H9 (cell line): ENCODE data around the gene ULBP3. TPM values are rescaled to one million over a fixed set of nuclear protein-coding genes. Genes with fewer than 3 reads are reported as not detected.
A peak's percentile ranks its signal among the peaks of the same experiment; 100 is the strongest.

Experiments used
- DNase-seq: peaks from one replicate; pipeline ENCODE4 v3.0.0-alpha.2; 2017
- H2AFZ ChIP-seq: one replicate; pipeline ENCODE4 v1.6.1; 2013; ENCODE audit warnings: mild to moderate bottlenecking, low read length, control low read depth, moderate library complexity
- H2AK5ac ChIP-seq: 2 replicates; pipeline ENCODE4 v1.6.1; 2013; ENCODE audit warnings: low read length, control low read depth, mixed read lengths; ENCODE audit not compliant: insufficient read length
- H2BK120ac ChIP-seq: one replicate; pipeline ENCODE4 v1.6.1; 2013; ENCODE audit warnings: low read depth, mild to moderate bottlenecking, low read length, control low read depth, inconsistent platforms; ENCODE audit not compliant: poor library complexity, severe bottlenecking
- H2BK12ac ChIP-seq: 2 replicates; pipeline ENCODE4 v1.6.1; 2013; ENCODE audit warnings: low read length, control low read depth, mixed read lengths, low read depth; ENCODE audit not compliant: insufficient read length
- H2BK15ac ChIP-seq: 2 replicates; pipeline ENCODE4 v1.6.1; 2013; ENCODE audit warnings: low read depth, low read length, control low read depth
- H2BK20ac ChIP-seq: one replicate; pipeline ENCODE4 v1.6.1; 2013; ENCODE audit warnings: low read depth, mild to moderate bottlenecking, low read length, control low read depth, inconsistent platforms; ENCODE audit not compliant: poor library complexity, severe bottlenecking
- H2BK5ac ChIP-seq: 2 replicates; pipeline ENCODE4 v1.6.1; 2013; ENCODE audit warnings: low read length, control low read depth, mixed read lengths; ENCODE audit not compliant: insufficient read length
- H3K14ac ChIP-seq: 2 replicates; pipeline ENCODE4 v1.6.1; 2013; ENCODE audit warnings: low read length, control low read depth; ENCODE audit not compliant: insufficient read depth
- H3K18ac ChIP-seq: 2 replicates; pipeline ENCODE4 v1.6.1; 2013; ENCODE audit warnings: low read depth, mild to moderate bottlenecking, mixed read lengths, low read length, control low read depth; ENCODE audit not compliant: insufficient read length
- H3K23ac ChIP-seq: 2 replicates; pipeline ENCODE4 v1.6.1; 2013; ENCODE audit warnings: low read length, control low read depth, mixed read lengths, low read depth; ENCODE audit not compliant: insufficient read length
- H3K23me2 ChIP-seq: 2 replicates; pipeline ENCODE4 v1.6.1; 2013; ENCODE audit warnings: low read depth, mild to moderate bottlenecking, mixed read lengths, low read length, control low read depth; ENCODE audit not compliant: insufficient read length, poor library complexity, severe bottlenecking
- H3K27ac ChIP-seq: 2 replicates; pipeline ENCODE4 v1.5.1; 2013; ENCODE audit warnings: low read length, control low read depth, mixed read lengths, low read depth; ENCODE audit not compliant: insufficient read length
- H3K27me3 ChIP-seq: 2 replicates; pipeline ENCODE4 v1.6.1; 2013; ENCODE audit warnings: low read length, control low read depth, inconsistent platforms; ENCODE audit not compliant: insufficient read depth
- H3K4ac ChIP-seq: 2 replicates; pipeline ENCODE4 v1.6.1; 2013; ENCODE audit warnings: low read depth, mild to moderate bottlenecking, control low read depth, inconsistent platforms, low read length, moderate library complexity
- H3K4me1 ChIP-seq: 2 replicates; pipeline ENCODE4 v1.6.1; 2013; ENCODE audit warnings: low read length, control low read depth, inconsistent platforms; ENCODE audit not compliant: insufficient read depth
- H3K4me2 ChIP-seq: 2 replicates; pipeline ENCODE4 v1.6.1; 2013; ENCODE audit warnings: low read length, control low read depth, mixed read lengths; ENCODE audit not compliant: insufficient read length, insufficient read depth
- H3K56ac ChIP-seq: 2 replicates; pipeline ENCODE4 v1.6.1; 2013; ENCODE audit warnings: low read depth, mild to moderate bottlenecking, mixed read lengths, low read length, control low read depth; ENCODE audit not compliant: insufficient read length
- H3K79me1 ChIP-seq: 2 replicates; pipeline ENCODE4 v1.6.1; 2013; ENCODE audit warnings: low read depth, mild to moderate bottlenecking, moderate library complexity, low read length, control low read depth, inconsistent platforms; ENCODE audit not compliant: insufficient read depth, poor library complexity, severe bottlenecking
- H3K79me2 ChIP-seq: 2 replicates; pipeline ENCODE4 v1.6.1; 2013; ENCODE audit warnings: low read length, control low read depth, inconsistent platforms; ENCODE audit not compliant: insufficient read depth
- H3K9ac ChIP-seq: 2 replicates; pipeline ENCODE4 v1.6.1; 2013; ENCODE audit warnings: low read length, control low read depth, mixed read lengths; ENCODE audit not compliant: insufficient read length; ENCODE audit errors: extremely low read depth
- H3K9me3 ChIP-seq: one replicate; pipeline ENCODE4 v1.6.1; 2013; ENCODE audit warnings: low read depth, low read length, inconsistent platforms; ENCODE audit not compliant: control insufficient read depth
- H3T11ph ChIP-seq: one replicate; pipeline ENCODE4 v1.6.1; 2013; ENCODE audit warnings: mild to moderate bottlenecking, low read length, control low read depth, inconsistent platforms
- H4K20me1 ChIP-seq: one replicate; pipeline ENCODE4 v1.6.1; 2013; ENCODE audit not compliant: control insufficient read depth, insufficient read length, insufficient read depth
- H4K5ac ChIP-seq: 2 replicates; pipeline ENCODE4 v1.6.1; 2013; ENCODE audit warnings: low read depth, mild to moderate bottlenecking, mixed read lengths, low read length, control low read depth; ENCODE audit not compliant: insufficient read length
- H4K8ac ChIP-seq: replicated peaks from 2 replicates; pipeline ENCODE4 v1.6.1; 2013; ENCODE audit warnings: low read length, control low read depth, mixed read lengths, low read depth; ENCODE audit not compliant: insufficient read length
- H4K91ac ChIP-seq: 2 replicates; pipeline ENCODE4 v1.6.1; 2013; ENCODE audit warnings: low read depth, mild to moderate bottlenecking, moderate library complexity, mixed read lengths, low read length, control low read depth; ENCODE audit not compliant: insufficient read length
- H3K27ac Mint-ChIP-seq, 3 experiments: 2 replicates in 2 of 3; 3 replicates in 1 of 3; pipeline ENCODE4 v1.8.0; 2020 to 2021; ENCODE audit warnings: mixed read lengths in 3 of 3, mild to moderate bottlenecking in 1 of 3, moderate library complexity in 1 of 3
- H3K27me3 Mint-ChIP-seq: 2 replicates; pipeline ENCODE4 v1.8.0; 2021; ENCODE audit warnings: low read depth, mild to moderate bottlenecking, moderate library complexity, mixed read lengths
- H3K36me3 Mint-ChIP-seq, 3 experiments: 2 replicates in 2 of 3; 3 replicates in 1 of 3; pipeline ENCODE4 v1.8.0; 2020 to 2021; ENCODE audit warnings: low read depth in 3 of 3, mixed read lengths in 3 of 3; ENCODE audit not compliant: insufficient read depth in 1 of 3
- H3K4me1 Mint-ChIP-seq, 2 experiments: 2 replicates each; pipeline ENCODE4 v1.8.0; 2020; ENCODE audit warnings: mixed read lengths in 2 of 2
- H3K4me3 Mint-ChIP-seq, 2 experiments: 2 replicates in 1 of 2; 3 replicates in 1 of 2; pipeline ENCODE4 v1.8.0; 2020 to 2021; ENCODE audit warnings: mild to moderate bottlenecking in 2 of 2, mixed read lengths in 2 of 2, moderate library complexity in 1 of 2
- H3K9me3 Mint-ChIP-seq, 2 experiments: 2 replicates in 1 of 2; 3 replicates in 1 of 2; pipeline ENCODE4 v1.8.0; 2020; ENCODE audit warnings: mild to moderate bottlenecking in 2 of 2, mixed read lengths in 2 of 2, moderate library complexity in 1 of 2
- CTCF ChIP-seq: fragments of 200-600 bp; sonication (generic); conservative IDR thresholded peaks from 3 replicates; pipeline ENCODE4 v1.8.0; 2021; ENCODE audit warnings: antibody characterized with exemption, mild to moderate bottlenecking
- WGBS: extraction: QIAGEN DNeasy Blood & Tissue Kit; methylation state at CpG from one replicate; pipeline ENCODE4 v1.1.7; 2013; ENCODE audit warnings: missing lambda C conversion rate, low lambda C conversion rate, mixed read lengths; ENCODE audit not compliant: insufficient read length; ENCODE audit errors: extremely low coverage; 5-methylcytosine and 5-hydroxymethylcytosine counted together
- total RNA-seq: library from RNA; stranded (reverse); gene quantifications from 2 replicates; pipeline ENCODE4 v1.2.1, GENCODE V29; 2021

The ULBP3 gene
- total RNA-seq, 1 experiment from 2014 or later, result 5.8 TPM

- no peak for DNase-seq
- no peak overlapping the region for H3K18ac ChIP-seq
Measured at GRCh38 chr6:150081702-150082101, 12.8 kb upstream of the ULBP3 start.

More at GRCh38 chr6:150081702-150082101, 12.8 kb upstream of the ULBP3 start:
- H2BK120ac ChIP-seq, result no peak overlapping the region
- no peak overlapping the region for H2BK20ac ChIP-seq
- H3K4me2 ChIP-seq, result no peak overlapping the region
- no peaks in the 10 kb centered on the region for H3K4me1 ChIP-seq
- no peak overlapping the region for H3K23ac ChIP-seq
- H3K9me3 Mint-ChIP-seq, result peaks cover 0 to 2% of the 10 kb centered on the region in 2 experiments; a peak in 2 of 5 replicates
- H2BK15ac ChIP-seq, result no peak overlapping the region
- H2BK12ac ChIP-seq, result no peak overlapping the region
- H4K91ac ChIP-seq, result no peak overlapping the region
- H3K9ac ChIP-seq, result no peak overlapping the region
- peaks cover 20% of the 10 kb centered on the region for H3K27me3 Mint-ChIP-seq
- H3K56ac ChIP-seq, result no peak overlapping the region
- H3K36me3 Mint-ChIP-seq, result no peaks in the 10 kb centered on the region; a peak in 1 of 7 replicates
- H3K4me3 Mint-ChIP-seq, result no peak overlapping the region
- no peaks in the 10 kb centered on the region for H3K27me3 ChIP-seq
- H3K27ac Mint-ChIP-seq, result no peak overlapping the region
- no peaks in the 10 kb centered on the region for H4K20me1 ChIP-seq
- peak; percentile 30; the same call in 1 of the 3 replicates for TF ChIP-seq CTCF
- H3T11ph ChIP-seq, result no peak overlapping the region
- H4K5ac ChIP-seq, result no peak overlapping the region
- H3K9me3 ChIP-seq, result no peaks in the 10 kb centered on the region
- no peak overlapping the region for H2BK5ac ChIP-seq
- H3K23me2 ChIP-seq, result no peaks in the 10 kb centered on the region
- no peak overlapping the region for H3K27ac ChIP-seq
- H3K79me2 ChIP-seq, result no peaks in the 10 kb centered on the region
- no CpG with 5 or more reads among the region's 4 CpGs for WGBS
- H4K8ac ChIP-seq, result no peak overlapping the region
- H2AFZ ChIP-seq, result no peak overlapping the region
- no peak overlapping the region for H3K14ac ChIP-seq
- no peaks in the 10 kb centered on the region for H3K79me1 ChIP-seq
- no peak overlapping the region for H3K4ac ChIP-seq
- peaks cover 7 to 11% of the 10 kb centered on the region in 2 experiments for H3K4me1 Mint-ChIP-seq
- H2AK5ac ChIP-seq, result no peak overlapping the region
